Suprapubic skin (tissue), 3 donors: ENCODE results near the gene GDF11.

Source experiments
- EP300 ChIP-seq: sonication (generic); formaldehyde crosslinking; IDR thresholded peaks from one replicate; pipeline ENCODE4 v1.6.1; 2017; ENCODE audit warnings: antibody characterized with exemption
- POLR2A ChIP-seq, 2 donors: fragments of 450-650 bp; IDR thresholded peaks; one replicate each; pipeline ENCODE4 v1.6.1; 2017; ENCODE audit warnings: antibody characterized with exemption in 2 of 2, mild to moderate bottlenecking in 2 of 2, moderate library complexity in 2 of 2
- TF ChIP-seq, protein P1 (sequence below), 2 donors: fragments of 200-600 bp in 1 of 2; fragments of 450-650 bp in 1 of 2; sonication (generic) in 1 of 2; IDR thresholded peaks; one replicate each; pipeline ENCODE4 v1.5.1; 2016 to 2019; ENCODE audit warnings: antibody characterized with exemption in 2 of 2, mild to moderate bottlenecking in 1 of 2, moderate library complexity in 1 of 2

DNA sequence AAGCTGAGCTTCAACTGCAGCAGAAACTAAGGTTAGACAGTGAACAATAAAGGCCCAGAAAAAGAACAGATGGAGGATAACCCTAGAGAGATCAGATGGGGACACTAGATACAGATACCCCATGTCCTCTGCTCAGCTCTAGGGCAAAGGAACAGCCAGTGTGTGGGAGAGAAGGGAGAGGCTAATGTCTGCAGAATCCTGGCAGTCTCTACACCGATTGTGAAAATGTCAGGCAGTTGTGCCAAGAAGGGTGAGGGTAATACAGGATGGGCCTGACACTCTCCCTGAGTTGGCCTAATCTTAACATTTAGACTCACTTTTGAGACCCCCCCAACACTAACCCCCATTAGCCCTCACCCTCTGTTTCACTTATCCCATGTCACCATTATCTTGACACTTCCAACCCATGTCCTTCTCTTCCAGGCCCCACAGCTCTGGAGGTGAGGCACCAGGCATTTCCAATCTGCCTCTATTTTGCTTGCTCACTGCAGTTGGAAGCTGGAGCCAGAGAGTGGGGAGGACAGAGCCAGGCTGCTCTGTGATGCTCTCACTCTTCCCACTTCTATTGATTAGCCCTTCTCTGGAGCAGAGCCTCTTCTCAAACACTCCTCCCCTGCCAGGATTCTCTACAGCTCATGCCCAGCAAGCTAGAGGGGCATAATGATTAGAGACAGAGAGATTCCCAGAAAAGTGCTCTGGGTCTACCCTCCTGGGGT, 30.1 kb upstream of the GDF11 start:
- no peak for TF ChIP-seq POLR2A (IDR thresholded peaks at IDR 0.05)
- TF ChIP-seq, protein P1, sequence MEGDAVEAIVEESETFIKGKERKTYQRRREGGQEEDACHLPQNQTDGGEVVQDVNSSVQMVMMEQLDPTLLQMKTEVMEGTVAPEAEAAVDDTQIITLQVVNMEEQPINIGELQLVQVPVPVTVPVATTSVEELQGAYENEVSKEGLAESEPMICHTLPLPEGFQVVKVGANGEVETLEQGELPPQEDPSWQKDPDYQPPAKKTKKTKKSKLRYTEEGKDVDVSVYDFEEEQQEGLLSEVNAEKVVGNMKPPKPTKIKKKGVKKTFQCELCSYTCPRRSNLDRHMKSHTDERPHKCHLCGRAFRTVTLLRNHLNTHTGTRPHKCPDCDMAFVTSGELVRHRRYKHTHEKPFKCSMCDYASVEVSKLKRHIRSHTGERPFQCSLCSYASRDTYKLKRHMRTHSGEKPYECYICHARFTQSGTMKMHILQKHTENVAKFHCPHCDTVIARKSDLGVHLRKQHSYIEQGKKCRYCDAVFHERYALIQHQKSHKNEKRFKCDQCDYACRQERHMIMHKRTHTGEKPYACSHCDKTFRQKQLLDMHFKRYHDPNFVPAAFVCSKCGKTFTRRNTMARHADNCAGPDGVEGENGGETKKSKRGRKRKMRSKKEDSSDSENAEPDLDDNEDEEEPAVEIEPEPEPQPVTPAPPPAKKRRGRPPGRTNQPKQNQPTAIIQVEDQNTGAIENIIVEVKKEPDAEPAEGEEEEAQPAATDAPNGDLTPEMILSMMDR (IDR thresholded peaks at IDR 0.05): no peak
- TF ChIP-seq EP300: no peak
